DND-41 (cell line): ENCODE data around the gene GP9.

ENCODE experiments used
- ATAC-seq: fragments of 200-7000 bp; cut with Tn5 transposase; 3 replicates; pipeline ENCODE4 v1.9.1; 2021; ENCODE audit warnings: low read depth; ENCODE audit not compliant: insufficient read depth
- DNase-seq: peaks from one replicate; pipeline ENCODE4 v3.0.0-alpha.2; 2020
- H2AFZ ChIP-seq: 2 replicates; pipeline ENCODE4 v1.6.0; 2012; ENCODE audit warnings: low read depth, low read length
- H3K27ac ChIP-seq: 2 replicates; pipeline ENCODE4 v1.5.1; 2012; ENCODE audit warnings: low read length, inconsistent platforms
- H3K27me3 ChIP-seq: fragments of 200-600 bp; sonication (generic); 2 replicates; pipeline ENCODE4 v1.6.0; 2012; ENCODE audit warnings: low read length, mild to moderate bottlenecking, inconsistent platforms; ENCODE audit not compliant: insufficient read depth, poor library complexity
- H3K36me3 ChIP-seq: 2 replicates; pipeline ENCODE4 v1.5.1; 2012; ENCODE audit warnings: low read length, inconsistent platforms; ENCODE audit not compliant: insufficient read depth
- H3K4me1 ChIP-seq: 2 replicates; pipeline ENCODE4 v1.5.1; 2012; ENCODE audit warnings: mild to moderate bottlenecking, low read length; ENCODE audit not compliant: insufficient read depth
- H3K4me2 ChIP-seq: 2 replicates; pipeline ENCODE4 v1.6.0; 2012; ENCODE audit warnings: mild to moderate bottlenecking, moderate library complexity, low read length, inconsistent platforms; ENCODE audit not compliant: insufficient read depth
- H3K4me3 ChIP-seq, 2 experiments: fragments of 200-600 bp in 1 of 2; shearing (Covaris generic) in 1 of 2; 2 replicates each; pipeline ENCODE4 v1.5.1; 2012 to 2016; ENCODE audit warnings: inconsistent platforms in 2 of 2, low read length in 2 of 2, mild to moderate bottlenecking in 2 of 2, low read depth in 1 of 2, moderate library complexity in 1 of 2
- H3K79me2 ChIP-seq: 2 replicates; pipeline ENCODE4 v1.6.0; 2012; ENCODE audit warnings: low read length, inconsistent platforms; ENCODE audit not compliant: insufficient read depth
- H3K9ac ChIP-seq: 2 replicates; pipeline ENCODE4 v1.6.0; 2012; ENCODE audit warnings: low read depth, mild to moderate bottlenecking, inconsistent platforms, low read length, moderate library complexity
- H3K9me3 ChIP-seq: 2 replicates; pipeline ENCODE4 v1.5.1; 2012; ENCODE audit warnings: low read length, moderate library complexity, mild to moderate bottlenecking, inconsistent platforms; ENCODE audit not compliant: insufficient read depth, severe bottlenecking
- H4K20me1 ChIP-seq: 2 replicates; pipeline ENCODE4 v1.6.0; 2012; ENCODE audit warnings: low read length; ENCODE audit not compliant: insufficient read depth
- EZH2 ChIP-seq: IDR thresholded peaks from 3 replicates; pipeline ENCODE4 v1.6.1; 2012; ENCODE audit warnings: borderline replicate concordance, low read depth, mild to moderate bottlenecking, moderate library complexity, low read length, inconsistent platforms; ENCODE audit not compliant: severe bottlenecking
- TF ChIP-seq, protein P1 (sequence below): IDR thresholded peaks from 2 replicates; pipeline ENCODE4 v1.5.1; 2012; ENCODE audit warnings: borderline replicate concordance, low read length, moderate library complexity, mild to moderate bottlenecking; ENCODE audit not compliant: poor library complexity, severe bottlenecking; ENCODE audit errors: extremely low read depth

GP9 gene

DNA sequence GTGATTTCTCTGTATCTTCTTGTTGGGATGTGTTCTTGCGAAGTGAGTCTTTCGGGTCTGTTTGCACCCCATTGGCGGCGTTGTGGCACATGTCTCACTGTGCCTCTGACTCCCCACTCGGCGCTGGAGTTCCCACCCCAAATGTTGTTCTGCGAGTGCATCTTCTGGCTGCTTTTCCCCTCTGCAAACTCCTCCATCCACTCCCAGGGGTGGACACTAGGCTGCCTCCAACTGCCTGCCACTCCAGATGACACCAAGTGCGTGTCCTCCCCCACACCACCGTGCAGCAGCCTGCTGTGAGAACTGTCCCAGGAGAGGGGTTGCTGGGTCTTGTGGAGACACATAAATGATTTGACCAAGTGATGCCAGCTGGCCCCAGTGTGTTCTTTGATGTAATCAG, 41.8 kb upstream of the GP9 start:
- ATAC-seq = no peak

DNA sequence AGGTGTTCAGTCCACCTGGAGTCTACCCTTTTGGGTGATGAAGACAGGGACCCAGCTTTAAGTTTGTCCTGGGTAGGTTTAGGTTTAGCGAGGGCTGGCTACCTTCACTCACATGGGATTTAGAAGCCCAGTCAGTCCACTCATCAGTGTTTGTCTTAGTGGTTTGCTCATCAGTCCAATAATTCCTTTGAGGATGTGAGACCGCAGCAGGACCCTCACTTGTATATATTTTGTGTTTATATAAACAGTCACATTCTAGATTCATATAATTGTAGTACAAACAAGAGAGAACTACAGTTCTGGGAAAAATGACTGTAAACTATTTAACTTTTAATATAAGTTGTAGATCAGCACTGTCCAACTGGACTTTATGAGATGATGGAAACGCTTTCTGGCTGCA, 41.3 kb upstream of the GP9 start:
- Histone ChIP-seq H3K36me3 (no peaks in the 10 kb centered on the region), H4K20me1 (no peaks in the 10 kb centered on the region), H2AFZ (no peak overlapping the region), H3K79me2 (no peaks in the 10 kb centered on the region), H3K4me3 (no peak overlapping the region), H3K27me3 (no peaks in the 10 kb centered on the region), H3K4me1 (peaks cover 23% of the 10 kb centered on the region), H3K27ac (no peak overlapping the region), H3K4me2 (no peak overlapping the region), H3K9ac (no peak overlapping the region), H3K9me3 (no peaks in the 10 kb centered on the region)
- no peak for TF ChIP-seq EZH2
- TF ChIP-seq, protein P1, sequence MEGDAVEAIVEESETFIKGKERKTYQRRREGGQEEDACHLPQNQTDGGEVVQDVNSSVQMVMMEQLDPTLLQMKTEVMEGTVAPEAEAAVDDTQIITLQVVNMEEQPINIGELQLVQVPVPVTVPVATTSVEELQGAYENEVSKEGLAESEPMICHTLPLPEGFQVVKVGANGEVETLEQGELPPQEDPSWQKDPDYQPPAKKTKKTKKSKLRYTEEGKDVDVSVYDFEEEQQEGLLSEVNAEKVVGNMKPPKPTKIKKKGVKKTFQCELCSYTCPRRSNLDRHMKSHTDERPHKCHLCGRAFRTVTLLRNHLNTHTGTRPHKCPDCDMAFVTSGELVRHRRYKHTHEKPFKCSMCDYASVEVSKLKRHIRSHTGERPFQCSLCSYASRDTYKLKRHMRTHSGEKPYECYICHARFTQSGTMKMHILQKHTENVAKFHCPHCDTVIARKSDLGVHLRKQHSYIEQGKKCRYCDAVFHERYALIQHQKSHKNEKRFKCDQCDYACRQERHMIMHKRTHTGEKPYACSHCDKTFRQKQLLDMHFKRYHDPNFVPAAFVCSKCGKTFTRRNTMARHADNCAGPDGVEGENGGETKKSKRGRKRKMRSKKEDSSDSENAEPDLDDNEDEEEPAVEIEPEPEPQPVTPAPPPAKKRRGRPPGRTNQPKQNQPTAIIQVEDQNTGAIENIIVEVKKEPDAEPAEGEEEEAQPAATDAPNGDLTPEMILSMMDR = no peak
- no peak for ATAC-seq
- DNase-seq = no peak

More for the DNA sequence above, 41.8 kb upstream of the GP9 start:
- TF ChIP-seq EZH2 = no peak
- TF ChIP-seq, protein P1 = no peak
- Histone ChIP-seq H2AFZ (no peak overlapping the region), H3K27me3 (no peaks in the 10 kb centered on the region), H3K4me3 (no peak overlapping the region), H4K20me1 (no peaks in the 10 kb centered on the region), H3K27ac (no peak overlapping the region), H3K36me3 (no peaks in the 10 kb centered on the region), H3K9ac (no peak overlapping the region), H3K9me3 (no peaks in the 10 kb centered on the region), H3K4me1 (peaks cover 23% of the 10 kb centered on the region), H3K4me2 (no peak overlapping the region), H3K79me2 (no peaks in the 10 kb centered on the region)
- no peak for DNase-seq

DNA sequence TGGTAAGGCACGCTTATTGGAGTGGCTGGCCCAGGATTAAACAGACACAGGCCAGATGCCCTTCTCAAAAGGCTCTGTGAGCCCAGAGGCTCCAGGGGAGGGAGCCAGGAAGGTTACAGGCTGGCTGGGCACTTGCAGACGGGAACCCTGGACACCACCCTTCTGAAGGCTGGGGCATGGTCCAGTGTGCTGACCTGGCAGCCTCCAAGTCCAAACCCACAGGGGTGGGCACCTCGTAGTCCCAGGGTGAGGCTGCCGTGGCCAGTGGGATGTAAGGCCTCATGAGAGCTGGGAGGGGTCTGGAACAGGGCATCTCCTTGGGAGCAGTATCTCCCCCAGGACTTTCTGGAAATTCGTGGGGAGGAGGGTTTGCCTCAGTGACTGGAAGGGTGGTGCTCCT, 39.9 kb upstream of the GP9 start:
- Histone ChIP-seq H2AFZ (no peak overlapping the region), H3K9ac (no peak overlapping the region), H3K4me3 (no peak overlapping the region), H3K27ac (no peak overlapping the region), H3K27me3 (no peaks in the 10 kb centered on the region), H3K4me1 (peaks cover 16% of the 10 kb centered on the region), H3K4me2 (no peak overlapping the region), H3K9me3 (no peaks in the 10 kb centered on the region), H4K20me1 (no peaks in the 10 kb centered on the region), H3K36me3 (no peaks in the 10 kb centered on the region), H3K79me2 (no peaks in the 10 kb centered on the region)
- no peak for TF ChIP-seq EZH2
- TF ChIP-seq, protein P1 = no peak
- DNase-seq (no peak), ATAC-seq (no peak)

DNA sequence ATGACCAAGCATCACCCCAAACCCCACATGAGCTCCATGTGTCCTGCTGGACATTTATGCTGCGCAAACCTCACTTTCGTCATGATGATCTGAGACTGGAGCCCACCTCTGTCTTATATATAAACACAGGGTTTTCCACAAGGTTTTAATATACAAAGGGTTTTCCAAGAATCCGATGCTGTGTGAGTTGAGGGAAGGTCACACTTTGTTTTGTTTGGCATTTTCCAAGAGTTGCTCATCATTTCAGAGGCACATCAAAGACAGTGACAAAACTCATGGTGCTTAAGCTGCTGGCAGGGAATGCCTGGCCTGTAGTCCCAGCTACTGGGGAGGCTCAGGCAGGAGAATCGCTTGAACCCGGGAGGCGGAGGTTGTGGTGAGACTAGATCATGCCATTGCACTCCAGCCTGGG, 39.4 kb upstream of the GP9 start:
- Histone ChIP-seq H3K27ac (no peak overlapping the region), H3K27me3 (no peaks in the 10 kb centered on the region), H3K9ac (no peak overlapping the region), H3K4me3 (no peak overlapping the region), H3K4me1 (peaks cover 16% of the 10 kb centered on the region), H3K4me2 (no peak overlapping the region), H3K36me3 (no peaks in the 10 kb centered on the region), H3K79me2 (no peaks in the 10 kb centered on the region), H4K20me1 (no peaks in the 10 kb centered on the region), H3K9me3 (no peaks in the 10 kb centered on the region), H2AFZ (no peak overlapping the region)
- no peak for ATAC-seq
- DNase-seq = no peak
- TF ChIP-seq, protein P1 = no peak
- TF ChIP-seq EZH2 = no peak
